Smooth muscle cell of the brain vasculature (primary cell): ENCODE results near the gene FSTL4.
"Not testable (repeated sequence)": the region's sequence is repeated elsewhere in the genome, so short reads cannot be mapped to it uniquely, and the experiment has no call there.

Experiments used
- DNase-seq: peaks from one replicate; pipeline ENCODE4 v3.0.0-alpha.2; 2012; ENCODE audit warnings: low read depth, low spot score

FSTL4 gene

GRCh38 chr5:133552925-133553525 lies 59.3 kb downstream of the FSTL4 start:
- DNase-seq: no peak

GRCh38 chr5:133546500-133546899 lies 65.8 kb downstream of the FSTL4 start:
- no peak for DNase-seq

GRCh38 chr5:133544346-133544745 lies 68.0 kb downstream of the FSTL4 start:
- no peak for DNase-seq

GRCh38 chr5:133539818-133540217 lies 72.5 kb downstream of the FSTL4 start:
- no peak for DNase-seq

- DNase-seq: no peak
Measured at GRCh38 chr5:133538718-133539117, 73.6 kb downstream of the FSTL4 start.

GRCh38 chr5:133535241-133535929 lies 77.0 kb downstream of the FSTL4 start:
- not testable (repeated sequence) for DNase-seq

GRCh38 chr5:133534566-133534965 lies 77.8 kb downstream of the FSTL4 start:
- no peak for DNase-seq

GRCh38 chr5:133533541-133533940 lies 78.8 kb downstream of the FSTL4 start:
- no peak for DNase-seq

- no peak for DNase-seq
Measured at GRCh38 chr5:133531594-133531993, 80.7 kb downstream of the FSTL4 start.

- no peak for DNase-seq
Measured at GRCh38 chr5:133531178-133531577, 81.2 kb downstream of the FSTL4 start.

- no peak for DNase-seq
Measured at GRCh38 chr5:133530270-133530669, 82.1 kb downstream of the FSTL4 start.

GRCh38 chr5:133528841-133529240 lies 83.5 kb downstream of the FSTL4 start:
- no peak for DNase-seq

- DNase-seq: no peak
Measured at GRCh38 chr5:133527311-133527710, 85.0 kb downstream of the FSTL4 start.

GRCh38 chr5:133526368-133526767 lies 86.0 kb downstream of the FSTL4 start:
- no peak for DNase-seq

- DNase-seq: no peak
Measured at GRCh38 chr5:133525126-133525525, 87.2 kb downstream of the FSTL4 start.

- DNase-seq: no peak
Measured at GRCh38 chr5:133524666-133525065, 87.7 kb downstream of the FSTL4 start.

GRCh38 chr5:133523961-133524586 lies 88.3 kb downstream of the FSTL4 start:
- no peak for DNase-seq

GRCh38 chr5:133523013-133523658 lies 89.2 kb downstream of the FSTL4 start:
- DNase-seq: no peak

GRCh38 chr5:133521801-133522200 lies 90.5 kb downstream of the FSTL4 start:
- no peak for DNase-seq

- no peak for DNase-seq
Measured at GRCh38 chr5:133520991-133521706, 91.2 kb downstream of the FSTL4 start.

- DNase-seq: no peak
Measured at GRCh38 chr5:133520062-133520461, 92.3 kb downstream of the FSTL4 start.

- no peak for DNase-seq
Measured at GRCh38 chr5:133519191-133519590, 93.2 kb downstream of the FSTL4 start.
